CD4-positive, alpha-beta T cell (primary cell): ENCODE results near the gene DAPK2. TPM values are rescaled to one million over a fixed set of nuclear protein-coding genes. Genes with fewer than 3 reads are reported as not detected.

Experiments
- ATAC-seq: fragments of 200-7000 bp; cut with Tn5 transposase; one replicate; pipeline ENCODE4 v1.10.0; 2022; ENCODE audit warnings: mild to moderate bottlenecking; ENCODE audit not compliant: poor library complexity
- CTCF ChIA-PET: fragments of 350-600 bp; sonication (Branson Sonifier 250); formaldehyde crosslinking; loops from one replicate; lab custom pipeline; 2021; ENCODE audit warnings: antibody characterized with exemption, inconsistent platforms; lab: Charles Lee
- POLR2A ChIA-PET: fragments of 350-600 bp; sonication (Branson Sonifier 250); formaldehyde crosslinking; loops from one replicate; lab custom pipeline; 2021; ENCODE audit warnings: antibody characterized with exemption, inconsistent platforms; lab: Charles Lee
- DNase-seq, 14 experiments: peaks; one replicate each; pipeline ENCODE4 v3.0.0-alpha.2; 2013 to 2020; ENCODE audit warnings: mixed read lengths in 2 of 14
- H3K27ac ChIP-seq, 2 donors: one replicate each; pipeline versions ENCODE4 v1.5.1 to v1.7.0; 2013; ENCODE audit warnings: low read length in 2 of 2, low read depth in 1 of 2, mild to moderate bottlenecking in 1 of 2
- H3K27me3 ChIP-seq, 2 experiments: 1 replicate in 1 of 2; 2 replicates in 1 of 2; pipeline versions ENCODE4 v1.6.1 to v1.7.0; 2013; ENCODE audit warnings: low read length in 2 of 2, control low read depth in 1 of 2, mild to moderate bottlenecking in 1 of 2, moderate library complexity in 1 of 2; ENCODE audit not compliant: insufficient read depth in 2 of 2, control insufficient read depth in 1 of 2
- H3K36me3 ChIP-seq: one replicate; pipeline ENCODE4 v1.6.1; 2013; ENCODE audit warnings: low read length, control low read depth; ENCODE audit not compliant: insufficient read depth
- H3K4me1 ChIP-seq: one replicate; pipeline ENCODE4 v1.6.1; 2013; ENCODE audit warnings: low read length, control low read depth; ENCODE audit not compliant: insufficient read depth
- H3K4me3 ChIP-seq: one replicate; pipeline ENCODE4 v1.5.1; 2013; ENCODE audit warnings: mild to moderate bottlenecking, low read length, moderate library complexity
- H3K9me3 ChIP-seq, 2 experiments: 1 replicate in 1 of 2; 2 replicates in 1 of 2; pipeline versions ENCODE4 v1.6.1 to v1.7.0; 2013; ENCODE audit warnings: low read length in 2 of 2, mild to moderate bottlenecking in 2 of 2, control low read depth in 1 of 2, moderate library complexity in 1 of 2; ENCODE audit not compliant: control insufficient read depth in 1 of 2, insufficient read depth in 1 of 2
- H3K27ac Mint-ChIP-seq: one replicate; pipeline ENCODE4 v1.8.0; 2020; ENCODE audit warnings: mixed read lengths
- H3K27me3 Mint-ChIP-seq: one replicate; pipeline ENCODE4 v1.8.0; 2021; ENCODE audit warnings: mixed read lengths
- H3K36me3 Mint-ChIP-seq: one replicate; pipeline ENCODE4 v1.8.0; 2021; ENCODE audit warnings: low read depth, mixed read lengths
- H3K4me1 Mint-ChIP-seq: one replicate; pipeline ENCODE4 v1.8.0; 2021; ENCODE audit warnings: low read depth, mixed read lengths
- H3K4me3 Mint-ChIP-seq: one replicate; pipeline ENCODE4 v1.8.0; 2020; ENCODE audit warnings: mild to moderate bottlenecking, mixed read lengths
- H3K9me3 Mint-ChIP-seq: one replicate; pipeline ENCODE4 v1.8.0; 2020; ENCODE audit warnings: mixed read lengths
- CTCF ChIP-seq: fragments of 200-600 bp; IDR thresholded peaks from one replicate; pipeline ENCODE4 v1.8.0; 2022; ENCODE audit warnings: antibody characterized with exemption, mild to moderate bottlenecking
- intact Hi-C, 2 experiments: fragments of 100-400 bp; cut with DNase I in 1 of 2; cut with micrococcal nuclease in 1 of 2; formaldehyde crosslinking; loops; one replicate each; pipeline versions ENCODE4 v1.15.1 to v1.9.0; 2023 to 2025; cut with DNase I, micrococcal nuclease
- total RNA-seq, 174 experiments: library from RNA in 2 of 174; stranded (reverse) in 2 of 174; gene quantifications; one replicate each; pipeline ENCODE4 v1.2.3 and lab custom pipeline; 2021 to 2026

Gene DAPK2
- total RNA-seq, 2 experiments from 2014 or later, result 1.3 to 1.6 TPM

DNA sequence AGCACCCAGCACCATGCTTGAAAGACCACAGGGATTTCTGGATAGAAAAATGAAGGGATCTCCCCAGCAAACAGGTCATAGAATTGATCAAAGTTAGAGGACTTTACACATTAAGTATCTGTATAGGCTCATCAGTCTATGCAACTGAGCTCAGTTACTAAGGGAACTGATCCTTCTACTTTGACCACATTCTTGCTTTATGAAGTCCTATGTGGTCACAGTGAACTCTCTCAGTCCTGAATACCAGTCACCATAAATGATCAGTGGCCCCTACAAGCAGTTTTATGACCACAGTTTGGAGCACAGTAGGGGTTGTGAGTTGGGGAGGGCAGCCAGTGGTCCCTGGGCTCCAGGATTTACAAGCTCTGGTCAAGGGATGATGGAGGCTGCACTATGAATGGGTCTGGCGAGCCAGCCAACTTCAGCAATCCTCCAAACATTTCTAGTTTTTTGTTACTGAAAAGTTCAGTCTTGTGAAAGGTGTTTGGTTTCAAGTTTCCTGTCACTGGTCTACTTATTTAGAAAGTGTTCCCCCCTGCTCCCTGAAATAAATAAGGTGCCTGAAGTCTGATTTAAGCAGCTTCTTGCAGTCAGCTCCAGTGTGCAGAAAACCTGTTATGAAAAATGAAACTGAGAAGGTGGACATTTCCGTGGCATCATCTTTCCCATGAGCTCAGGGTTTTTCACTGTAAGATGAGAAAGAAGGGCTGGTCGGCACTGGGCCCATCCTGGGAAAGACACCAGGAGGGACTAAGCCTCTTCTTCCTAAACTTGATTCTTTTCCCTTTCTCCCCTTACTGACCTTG lies 75.5 kb downstream of the DAPK2 start:
- H3K4me1 Mint-ChIP-seq, result peaks cover 41% of the 10 kb centered on the region
- H3K4me3 Mint-ChIP-seq, result peak overlapping the region; percentile 72
- no peaks in the 10 kb centered on the region for H3K27me3 Mint-ChIP-seq
- Histone ChIP-seq H3K4me1 (peaks cover 39% of the 10 kb centered on the region), H3K27me3 (no peaks in the 10 kb centered on the region), H3K27ac (peak overlapping the region in 1 of 2 donors; percentile 63), H3K4me3 (no peak overlapping the region), H3K9me3 (no peaks in the 10 kb centered on the region), H3K36me3 (no peaks in the 10 kb centered on the region)
- peak in 3 of 14 experiments; percentile 14 to 33 (median 27) for DNase-seq
- ChIA-PET CTCF (interaction anchor here (1.3 to 2.9 kb wide), 5 partner anchors 11 to 76 kb away, joined by 4 to 11 read pairs (median 6); partner anchors contain the start of gene DAPK2), POLR2A (interaction anchor here (0.6 to 1.8 kb wide), 4 partner anchors 18 to 138 kb away, joined by 3 to 6 read pairs (median 3); partner anchors contain the start of gene HERC1)
- no peak for TF ChIP-seq CTCF
- intact Hi-C loops, result no loop called here
- no peaks in the 10 kb centered on the region for H3K9me3 Mint-ChIP-seq
- H3K27ac Mint-ChIP-seq, result peak overlapping the region; percentile 85
- no peaks in the 10 kb centered on the region for H3K36me3 Mint-ChIP-seq
- ATAC-seq, result peak; percentile 63

GRCh38 chr15:63969652-63970421 lies 76.4 kb downstream of the DAPK2 start:
- Mint-ChIP-seq H3K4me1 (peaks cover 41% of the 10 kb centered on the region), H3K9me3 (no peaks in the 10 kb centered on the region), H3K27ac (peak overlapping the region; percentile 85), H3K36me3 (no peaks in the 10 kb centered on the region), H3K4me3 (peak overlapping the region; percentile 16), H3K27me3 (no peaks in the 10 kb centered on the region)
- H3K27ac ChIP-seq, result peak overlapping the region in 1 of 2 donors; percentile 63
- TF ChIP-seq CTCF, result no peak
- POLR2A ChIA-PET, result interaction anchor here (1.0 to 1.8 kb wide), 2 partner anchors 19 to 137 kb away, joined by 3 to 6 read pairs; partner anchors contain the start of gene HERC1
- H3K36me3 ChIP-seq, result no peaks in the 10 kb centered on the region
- DNase-seq, result no peak
- H3K9me3 ChIP-seq, result peaks cover 0 to 7% of the 10 kb centered on the region in 2 experiments
- no peak overlapping the region for H3K4me3 ChIP-seq
- no peaks in the 10 kb centered on the region for H3K27me3 ChIP-seq
- CTCF ChIA-PET, result interaction anchor here (1.7 to 2.9 kb wide), 3 partner anchors 12 to 77 kb away, joined by 5 to 11 read pairs (median 6); partner anchors contain the start of gene DAPK2
- intact Hi-C loops, result no loop called here
- no peak for ATAC-seq
- peaks cover 39% of the 10 kb centered on the region for H3K4me1 ChIP-seq

DNA sequence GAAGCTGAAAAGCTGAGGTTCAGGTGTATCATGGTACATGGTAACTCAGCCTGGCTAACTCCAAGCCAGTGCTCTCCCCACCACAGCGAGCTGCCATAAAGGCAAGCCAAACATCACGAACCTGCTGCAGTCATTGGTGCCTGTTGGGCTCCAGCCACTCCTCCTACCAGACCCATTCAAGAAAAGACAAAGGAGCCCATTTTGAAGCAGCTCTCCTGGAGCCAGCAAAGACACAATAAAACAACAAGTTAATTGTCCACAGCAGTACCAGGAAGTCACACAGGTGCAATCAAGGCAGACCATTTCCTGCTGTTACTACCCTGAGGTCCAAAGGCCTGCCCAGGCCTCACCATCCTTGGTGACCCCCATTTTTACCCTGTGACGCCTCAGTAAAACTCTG lies 77.6 kb downstream of the DAPK2 start:
- no peaks in the 10 kb centered on the region for H3K27me3 ChIP-seq

More for the DNA sequence above, 77.6 kb downstream of the DAPK2 start:
- DNase-seq, result no peak
- H3K9me3 Mint-ChIP-seq, result peaks cover 5% of the 10 kb centered on the region
- ChIA-PET CTCF (interaction anchor here (0.7 kb wide), 1 partner anchor 14 kb away, joined by 3 read pairs; no protein-coding TSS in a partner anchor), POLR2A (no interaction called here)
- no peaks in the 10 kb centered on the region for H3K36me3 Mint-ChIP-seq
- Histone ChIP-seq H3K4me3 (no peak overlapping the region), H3K36me3 (no peaks in the 10 kb centered on the region), H3K9me3 (peaks cover 7 to 10% of the 10 kb centered on the region in 2 experiments), H3K4me1 (peaks cover 39% of the 10 kb centered on the region), H3K27ac (no peak overlapping the region)
- H3K27ac Mint-ChIP-seq, result no peak overlapping the region
- no peak overlapping the region for H3K4me3 Mint-ChIP-seq
- peaks cover 41% of the 10 kb centered on the region for H3K4me1 Mint-ChIP-seq
- TF ChIP-seq CTCF, result no peak
- no peaks in the 10 kb centered on the region for H3K27me3 Mint-ChIP-seq
- no peak for ATAC-seq
- intact Hi-C loops, result no loop called here
